HepG2 (cell line): Measurements from ENCODE around the gene ASXL1. TPM values are rescaled to one million over a fixed set of nuclear protein-coding genes. Genes with fewer than 3 reads are reported as not detected.

ENCODE experiments used
- ATF7 ChIP-seq, 2 experiments: fragments of 450-650 bp in 1 of 2; sonication (generic) in 1 of 2; formaldehyde crosslinking in 1 of 2; IDR thresholded peaks; 2 replicates each; pipeline versions ENCODE4 v1.4.0 to v1.6.1; 2016 to 2020; ENCODE audit warnings: antibody characterized with exemption in 1 of 2, mild to moderate bottlenecking in 1 of 2, missing genetic modification reagents in 1 of 2
- ATF7-NPFF ChIP-seq: sonication (generic); formaldehyde crosslinking; IDR thresholded peaks from 2 replicates; pipeline ENCODE4 v1.8.1; 2023; ENCODE audit warnings: mild to moderate bottlenecking, low read depth, missing genetic modification reagents, moderate library complexity
- CC2D1A ChIP-seq: sonication (generic); formaldehyde crosslinking; IDR thresholded peaks from 2 replicates; pipeline ENCODE4 v1.8.1; 2023; ENCODE audit warnings: mild to moderate bottlenecking, missing genetic modification reagents
- CEBPG ChIP-seq: IDR thresholded peaks from 2 replicates; pipeline ENCODE4 v1.6.1; 2016
- GATAD1 ChIP-seq: IDR thresholded peaks from 2 replicates; pipeline ENCODE4 v1.6.1; 2016; ENCODE audit warnings: missing genetic modification reagents, missing compliant biosample characterization
- MBD4 ChIP-seq: IDR thresholded peaks from 2 replicates; pipeline ENCODE4 v1.6.1; 2012; ENCODE audit warnings: low read length, inconsistent platforms, borderline replicate concordance
- SIX4 ChIP-seq: sonication (generic); formaldehyde crosslinking; IDR thresholded peaks from 2 replicates; pipeline ENCODE4 v1.4.0; 2020; ENCODE audit warnings: missing genetic modification reagents
- ZFP36 ChIP-seq: fragments of 150-350 bp; IDR thresholded peaks from 2 replicates; pipeline ENCODE4 v1.6.1; 2018; ENCODE audit warnings: borderline replicate concordance, low read length, low read depth; ENCODE audit not compliant: partially characterized antibody
- ZNF292 ChIP-seq: sonication (generic); formaldehyde crosslinking; IDR thresholded peaks from 2 replicates; pipeline ENCODE4 v1.8.1; 2022; ENCODE audit warnings: mild to moderate bottlenecking, low read depth, missing genetic modification reagents, borderline replicate concordance
- ZNF383 ChIP-seq: sonication (generic); formaldehyde crosslinking; IDR thresholded peaks from 2 replicates; pipeline ENCODE4 v1.4.0; 2020; ENCODE audit warnings: missing genetic modification reagents, mild to moderate bottlenecking, borderline replicate concordance
- ZNF605 ChIP-seq: sonication (generic); formaldehyde crosslinking; IDR thresholded peaks from 2 replicates; pipeline ENCODE4 v1.8.0; 2022; ENCODE audit warnings: mild to moderate bottlenecking, missing genetic modification reagents
- ZNF616 ChIP-seq: sonication (generic); formaldehyde crosslinking; IDR thresholded peaks from 2 replicates; pipeline ENCODE4 v1.5.0; 2020; ENCODE audit warnings: low read depth, mild to moderate bottlenecking, missing genetic modification reagents
- ZNF644 ChIP-seq: IDR thresholded peaks from 2 replicates; pipeline ENCODE4 v1.6.1; 2016; ENCODE audit warnings: low read depth
- ZSCAN31 ChIP-seq: sonication (generic); formaldehyde crosslinking; IDR thresholded peaks from 2 replicates; pipeline ENCODE4 v1.5.0; 2020; ENCODE audit warnings: low read depth, mild to moderate bottlenecking, missing genetic modification reagents
- polyA plus RNA-seq, 8 experiments: library from polyadenylated mRNA; depleted of rRNA in 3 of 8; stranded (reverse) in 7 of 8; unstranded in 1 of 8; fragments of >200 nt; fragmentation: Illumina TruSeq in 4 of 8; extraction: Trizol in 4 of 8; gene quantifications; 2 replicates each; pipeline versions ENCODE4 v1.2.1 to v1.2.3, GENCODE V29; 2011 to 2016; ENCODE audit warnings: low read depth in 4 of 8, missing spikeins in 1 of 8, mixed read lengths in 1 of 8; ENCODE audit not compliant: insufficient read depth in 1 of 8
- total RNA-seq, 5 experiments: library from RNA; depleted of rRNA; stranded (reverse); fragments of >200 nt; fragmentation: Illumina TruSeq; extraction: Trizol; gene quantifications; 2 replicates each; pipeline ENCODE4 v1.2.3, GENCODE V29; 2016; ENCODE audit warnings: low read depth in 1 of 5
- TF ChIP-seq, protein P1 (sequence below): sonication (generic); formaldehyde crosslinking; IDR thresholded peaks from 2 replicates; pipeline ENCODE4 v1.4.0; 2020; ENCODE audit warnings: missing genetic modification reagents, borderline replicate concordance
- TF ChIP-seq, protein P2 (sequence below): sonication (generic); formaldehyde crosslinking; IDR thresholded peaks from 2 replicates; pipeline ENCODE4 v1.8.1; 2023; ENCODE audit warnings: mild to moderate bottlenecking, inconsistent platforms, moderate library complexity, missing genetic modification reagents, borderline replicate concordance
- TF ChIP-seq, protein P3 (sequence below): sonication (generic); formaldehyde crosslinking; IDR thresholded peaks from 2 replicates; pipeline ENCODE4 v1.8.0; 2022; ENCODE audit warnings: mild to moderate bottlenecking, missing genetic modification reagents, moderate library complexity
- TF ChIP-seq, protein P4 (sequence below): sonication (generic); formaldehyde crosslinking; IDR thresholded peaks from 2 replicates; pipeline ENCODE4 v1.5.1; 2020; ENCODE audit warnings: mild to moderate bottlenecking, missing genetic modification reagents, moderate library complexity

Gene ASXL1
- total and polyA plus RNA-seq, 2 of the 13 experiments (the other 11 are each of a cell fraction or from before 2014, with no cell fraction given), result 62.1 to 74.8 TPM

DNA sequence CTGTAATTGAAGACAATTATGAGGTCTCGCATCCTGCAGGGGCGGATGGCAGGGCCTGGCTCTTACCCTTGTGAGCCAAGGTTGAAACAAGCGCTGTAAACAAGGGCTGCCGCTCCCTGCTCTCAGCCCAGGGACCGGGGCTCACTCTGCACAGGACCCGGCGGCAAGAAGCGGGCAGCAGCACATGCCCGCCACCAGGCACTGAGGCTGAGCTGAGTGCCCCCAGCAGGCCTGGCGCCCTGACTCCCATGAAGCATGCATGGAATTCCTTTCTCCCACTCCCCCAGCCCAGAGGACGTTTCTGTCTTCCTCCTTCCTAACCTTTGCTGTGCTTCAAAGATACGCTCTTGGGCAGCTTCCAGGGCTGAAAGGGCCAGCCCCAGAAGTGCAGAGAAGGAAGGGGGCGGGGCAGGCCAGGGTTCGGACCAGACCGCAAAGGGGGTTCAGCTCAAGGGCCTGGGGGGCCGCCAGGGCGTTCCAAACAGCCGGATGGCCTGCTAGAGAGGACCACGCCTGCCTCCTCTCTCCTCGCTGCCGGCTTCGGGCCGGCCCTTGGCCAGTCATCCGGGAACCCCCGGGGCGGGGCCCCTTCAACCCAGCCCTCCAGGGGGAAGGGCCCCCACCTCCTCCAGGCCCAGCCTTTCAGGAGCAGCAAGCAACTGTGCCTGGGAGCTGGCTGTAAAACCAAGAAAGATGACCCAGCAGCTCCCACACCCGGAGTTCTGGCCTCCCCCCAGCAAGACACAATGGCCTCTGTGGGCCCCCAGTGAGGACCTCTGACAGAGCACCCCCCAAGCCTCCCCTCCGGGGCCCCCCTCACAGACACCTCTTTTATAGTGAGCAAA, 117.1 kb downstream of the ASXL1 start (continued):
- TF ChIP-seq, protein P1, sequence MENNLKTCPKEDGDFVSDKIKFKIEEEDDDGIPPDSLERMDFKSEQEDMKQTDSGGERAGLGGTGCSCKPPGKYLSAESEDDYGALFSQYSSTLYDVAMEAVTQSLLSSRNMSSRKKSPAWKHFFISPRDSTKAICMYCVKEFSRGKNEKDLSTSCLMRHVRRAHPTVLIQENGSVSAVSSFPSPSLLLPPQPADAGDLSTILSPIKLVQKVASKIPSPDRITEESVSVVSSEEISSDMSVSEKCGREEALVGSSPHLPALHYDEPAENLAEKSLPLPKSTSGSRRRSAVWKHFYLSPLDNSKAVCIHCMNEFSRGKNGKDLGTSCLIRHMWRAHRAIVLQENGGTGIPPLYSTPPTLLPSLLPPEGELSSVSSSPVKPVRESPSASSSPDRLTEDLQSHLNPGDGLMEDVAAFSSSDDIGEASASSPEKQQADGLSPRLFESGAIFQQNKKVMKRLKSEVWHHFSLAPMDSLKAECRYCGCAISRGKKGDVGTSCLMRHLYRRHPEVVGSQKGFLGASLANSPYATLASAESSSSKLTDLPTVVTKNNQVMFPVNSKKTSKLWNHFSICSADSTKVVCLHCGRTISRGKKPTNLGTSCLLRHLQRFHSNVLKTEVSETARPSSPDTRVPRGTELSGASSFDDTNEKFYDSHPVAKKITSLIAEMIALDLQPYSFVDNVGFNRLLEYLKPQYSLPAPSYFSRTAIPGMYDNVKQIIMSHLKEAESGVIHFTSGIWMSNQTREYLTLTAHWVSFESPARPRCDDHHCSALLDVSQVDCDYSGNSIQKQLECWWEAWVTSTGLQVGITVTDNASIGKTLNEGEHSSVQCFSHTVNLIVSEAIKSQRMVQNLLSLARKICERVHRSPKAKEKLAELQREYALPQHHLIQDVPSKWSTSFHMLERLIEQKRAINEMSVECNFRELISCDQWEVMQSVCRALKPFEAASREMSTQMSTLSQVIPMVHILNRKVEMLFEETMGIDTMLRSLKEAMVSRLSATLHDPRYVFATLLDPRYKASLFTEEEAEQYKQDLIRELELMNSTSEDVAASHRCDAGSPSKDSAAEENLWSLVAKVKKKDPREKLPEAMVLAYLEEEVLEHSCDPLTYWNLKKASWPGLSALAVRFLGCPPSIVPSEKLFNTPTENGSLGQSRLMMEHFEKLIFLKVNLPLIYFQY, result no peak; the same call in 1 of the 2 replicates
- TF ChIP-seq, protein P2, sequence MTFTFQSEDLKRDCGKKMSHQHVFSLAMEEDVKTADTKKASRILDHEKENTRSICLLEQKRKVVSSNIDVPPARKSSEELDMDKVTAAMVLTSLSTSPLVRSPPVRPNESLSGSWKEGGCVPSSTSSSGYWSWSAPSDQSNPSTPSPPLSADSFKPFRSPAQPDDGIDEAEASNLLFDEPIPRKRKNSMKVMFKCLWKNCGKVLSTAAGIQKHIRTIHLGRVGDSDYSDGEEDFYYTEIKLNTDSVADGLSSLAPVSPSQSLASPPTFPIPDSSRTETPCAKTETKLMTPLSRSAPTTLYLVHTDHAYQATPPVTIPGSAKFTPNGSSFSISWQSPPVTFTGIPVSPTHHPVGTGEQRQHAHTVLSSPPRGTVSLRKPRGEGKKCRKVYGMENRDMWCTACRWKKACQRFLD, result peak; percentile 71
- TF ChIP-seq ATF7-NPFF (peak; percentile 95), ZSCAN31 (CRISPR knock-in tag) (peak; percentile 61; the same call in 1 of the 2 replicates), ZFP36 (no peak), SIX4 (CRISPR knock-in tag) (peak; percentile 64), ZNF605 (CRISPR knock-in tag) (peak; percentile 91), ZNF616 (CRISPR knock-in tag) (no peak), ATF7 (IDR thresholded peaks at IDR 0.05) (no peak), ATF7 (CRISPR knock-in tag; IDR thresholded peaks at IDR 0.05) (peak; percentile 78), CC2D1A (CRISPR knock-in tag) (no peak), GATAD1 (CRISPR knock-in tag) (peak; percentile 56; the same call in 1 of the 2 replicates), CEBPG (no peak), ZNF383 (CRISPR knock-in tag) (peak; percentile 52; the same call in 1 of the 2 replicates), ZNF644 (CRISPR knock-in tag) (0 out of 2 replicates have a peak, but pooled peaks have one; percentile 39), MBD4 (no peak), ZNF292 (CRISPR knock-in tag) (peak; percentile 72)
- TF ChIP-seq, protein P3, sequence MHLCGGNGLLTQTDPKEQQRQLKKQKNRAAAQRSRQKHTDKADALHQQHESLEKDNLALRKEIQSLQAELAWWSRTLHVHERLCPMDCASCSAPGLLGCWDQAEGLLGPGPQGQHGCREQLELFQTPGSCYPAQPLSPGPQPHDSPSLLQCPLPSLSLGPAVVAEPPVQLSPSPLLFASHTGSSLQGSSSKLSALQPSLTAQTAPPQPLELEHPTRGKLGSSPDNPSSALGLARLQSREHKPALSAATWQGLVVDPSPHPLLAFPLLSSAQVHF (CRISPR knock-in tag), result no peak
- TF ChIP-seq, protein P4, sequence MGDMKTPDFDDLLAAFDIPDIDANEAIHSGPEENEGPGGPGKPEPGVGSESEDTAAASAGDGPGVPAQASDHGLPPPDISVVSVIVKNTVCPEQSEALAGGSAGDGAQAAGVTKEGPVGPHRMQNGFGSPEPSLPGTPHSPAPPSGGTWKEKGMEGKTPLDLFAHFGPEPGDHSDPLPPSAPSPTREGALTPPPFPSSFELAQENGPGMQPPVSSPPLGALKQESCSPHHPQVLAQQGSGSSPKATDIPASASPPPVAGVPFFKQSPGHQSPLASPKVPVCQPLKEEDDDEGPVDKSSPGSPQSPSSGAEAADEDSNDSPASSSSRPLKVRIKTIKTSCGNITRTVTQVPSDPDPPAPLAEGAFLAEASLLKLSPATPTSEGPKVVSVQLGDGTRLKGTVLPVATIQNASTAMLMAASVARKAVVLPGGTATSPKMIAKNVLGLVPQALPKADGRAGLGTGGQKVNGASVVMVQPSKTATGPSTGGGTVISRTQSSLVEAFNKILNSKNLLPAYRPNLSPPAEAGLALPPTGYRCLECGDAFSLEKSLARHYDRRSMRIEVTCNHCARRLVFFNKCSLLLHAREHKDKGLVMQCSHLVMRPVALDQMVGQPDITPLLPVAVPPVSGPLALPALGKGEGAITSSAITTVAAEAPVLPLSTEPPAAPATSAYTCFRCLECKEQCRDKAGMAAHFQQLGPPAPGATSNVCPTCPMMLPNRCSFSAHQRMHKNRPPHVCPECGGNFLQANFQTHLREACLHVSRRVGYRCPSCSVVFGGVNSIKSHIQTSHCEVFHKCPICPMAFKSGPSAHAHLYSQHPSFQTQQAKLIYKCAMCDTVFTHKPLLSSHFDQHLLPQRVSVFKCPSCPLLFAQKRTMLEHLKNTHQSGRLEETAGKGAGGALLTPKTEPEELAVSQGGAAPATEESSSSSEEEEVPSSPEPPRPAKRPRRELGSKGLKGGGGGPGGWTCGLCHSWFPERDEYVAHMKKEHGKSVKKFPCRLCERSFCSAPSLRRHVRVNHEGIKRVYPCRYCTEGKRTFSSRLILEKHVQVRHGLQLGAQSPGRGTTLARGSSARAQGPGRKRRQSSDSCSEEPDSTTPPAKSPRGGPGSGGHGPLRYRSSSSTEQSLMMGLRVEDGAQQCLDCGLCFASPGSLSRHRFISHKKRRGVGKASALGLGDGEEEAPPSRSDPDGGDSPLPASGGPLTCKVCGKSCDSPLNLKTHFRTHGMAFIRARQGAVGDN (CRISPR knock-in tag), result peak; percentile 91
